LHCN-M2 (cell line): ENCODE results near the gene RPS16. TPM values are rescaled to one million over a fixed set of nuclear protein-coding genes. Genes with fewer than 3 reads are reported as not detected.
"Not testable (repeated sequence)": the region's sequence is repeated elsewhere in the genome, so short reads cannot be mapped to it uniquely, and the experiment has no call there.

ENCODE experiments used
- DNase-seq: peaks from one replicate; pipeline ENCODE4 v3.0.0-alpha.2; 2012; ENCODE audit warnings: low read depth
- polyA plus RNA-seq: library from polyadenylated mRNA; unstranded; fragments of >200 nt; gene quantifications from one replicate; pipeline ENCODE4 v1.2.1, GENCODE V29; 2012; ENCODE audit warnings: missing spikeins
- total RNA-seq: library from RNA; depleted of rRNA; stranded (reverse); fragments of >200 nt; gene quantifications from 2 replicates; pipeline ENCODE4 v1.2.3, GENCODE V29; 2014; rRNA removed

The RPS16 gene
- 159 and 209 TPM in 2 replicates for total RNA-seq
- 3,320 TPM for polyA plus RNA-seq

DNA sequence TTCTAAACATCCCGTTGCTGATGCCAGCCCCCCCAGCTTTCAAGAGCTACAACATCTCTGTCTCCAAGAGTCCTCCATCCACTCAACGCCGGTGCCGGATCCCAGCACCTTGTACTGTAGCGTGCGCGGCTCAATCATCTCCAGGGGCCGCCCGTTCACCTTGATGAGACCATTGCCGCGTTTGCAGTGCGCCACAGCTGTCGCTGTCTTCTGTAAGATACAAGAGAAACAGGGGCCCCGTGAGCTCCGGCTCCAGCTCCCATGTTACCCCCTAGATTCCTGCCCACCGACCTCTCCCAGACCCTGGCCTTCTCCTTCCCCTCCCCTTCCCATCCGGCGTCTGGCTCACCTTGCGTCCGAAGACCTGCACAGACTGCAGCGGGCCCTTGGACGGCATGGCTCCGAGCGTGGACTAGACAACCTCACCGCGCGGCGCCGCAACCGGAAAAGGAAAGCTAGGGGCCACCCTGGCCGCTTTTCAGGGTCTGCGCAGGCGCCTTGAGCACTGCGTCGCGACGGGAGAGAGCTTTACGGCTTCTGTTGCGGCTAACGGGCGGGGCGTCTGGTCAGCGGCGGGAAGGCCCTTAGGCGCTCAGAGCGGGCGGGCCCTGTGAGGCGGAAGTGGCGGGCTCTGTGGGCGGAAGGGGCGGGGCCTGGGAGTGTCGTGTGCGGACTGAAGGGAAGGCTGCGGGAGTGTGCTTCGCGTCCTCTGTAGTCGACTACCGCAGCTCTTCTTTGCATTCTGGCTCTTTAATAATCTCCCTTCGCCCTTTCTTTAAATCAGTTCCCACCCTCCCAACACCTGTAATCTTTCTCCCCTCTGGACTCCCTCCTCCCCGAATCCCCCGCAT, at the start of gene RPS16:
TSS of gene RPS16 (minus strand) at position 451 of the 851 bp plus-strand sequence. CDS start at position 397, 54 bp downstream.
- peak; percentile 96 for DNase-seq

DNA sequence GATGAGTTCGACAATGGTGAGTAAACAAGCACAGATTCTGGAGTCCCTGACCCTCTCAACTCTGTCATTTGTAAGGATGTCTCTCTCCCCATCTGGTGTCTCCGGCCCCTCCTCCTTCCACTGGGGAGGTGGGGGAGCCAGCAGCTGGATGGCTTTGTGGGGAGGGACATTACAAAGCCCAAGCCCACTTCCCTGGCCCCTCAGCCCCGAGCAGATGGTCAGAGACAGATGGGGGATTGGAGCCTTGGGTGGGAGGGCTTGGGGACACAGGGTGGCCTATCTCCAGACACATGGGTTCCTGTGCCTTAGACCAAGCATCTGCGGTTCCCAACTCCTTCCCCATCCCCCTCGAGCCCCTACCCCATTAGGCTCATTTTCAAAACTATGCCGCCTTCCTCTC, 47.4 kb upstream of the RPS16 start:
- DNase-seq = no peak

DNA sequence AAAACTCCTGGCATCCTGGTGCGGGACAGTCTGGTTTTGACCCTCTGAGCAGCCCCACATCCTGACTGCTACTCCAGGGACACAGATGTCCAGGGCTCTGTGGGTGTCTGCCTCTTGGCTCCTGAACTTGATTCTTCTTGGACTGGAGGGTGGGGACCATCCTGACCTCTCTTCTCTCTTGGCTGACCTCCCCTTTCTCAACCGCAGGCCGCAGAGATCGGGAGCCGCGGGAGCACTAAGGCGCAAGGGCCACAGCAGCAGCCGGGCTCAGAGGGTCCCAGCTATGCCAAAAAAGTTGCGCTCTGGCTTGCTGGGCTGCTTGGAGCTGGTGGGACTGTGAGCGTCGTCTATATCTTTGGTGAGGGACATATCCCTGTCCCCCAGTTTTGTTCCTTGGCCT, 45.9 kb upstream of the RPS16 start:
- DNase-seq = no peak

DNA sequence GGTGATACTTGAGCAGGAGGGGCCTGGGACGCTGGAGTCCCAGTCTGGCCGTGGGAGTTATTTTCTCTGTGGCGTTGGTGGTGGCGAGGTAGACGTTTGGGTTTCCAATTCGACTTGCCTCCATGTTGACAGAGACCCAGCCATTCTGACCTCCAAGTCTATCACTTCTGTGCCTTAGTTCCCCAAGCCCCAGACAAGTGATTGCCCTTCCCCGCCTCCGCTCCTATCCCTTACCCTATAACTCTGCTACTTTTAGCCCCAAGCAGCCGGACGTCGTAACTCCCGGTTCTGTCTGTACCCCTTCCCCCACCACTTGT, 45.4 kb upstream of the RPS16 start:
- DNase-seq = peak; percentile 6

DNA sequence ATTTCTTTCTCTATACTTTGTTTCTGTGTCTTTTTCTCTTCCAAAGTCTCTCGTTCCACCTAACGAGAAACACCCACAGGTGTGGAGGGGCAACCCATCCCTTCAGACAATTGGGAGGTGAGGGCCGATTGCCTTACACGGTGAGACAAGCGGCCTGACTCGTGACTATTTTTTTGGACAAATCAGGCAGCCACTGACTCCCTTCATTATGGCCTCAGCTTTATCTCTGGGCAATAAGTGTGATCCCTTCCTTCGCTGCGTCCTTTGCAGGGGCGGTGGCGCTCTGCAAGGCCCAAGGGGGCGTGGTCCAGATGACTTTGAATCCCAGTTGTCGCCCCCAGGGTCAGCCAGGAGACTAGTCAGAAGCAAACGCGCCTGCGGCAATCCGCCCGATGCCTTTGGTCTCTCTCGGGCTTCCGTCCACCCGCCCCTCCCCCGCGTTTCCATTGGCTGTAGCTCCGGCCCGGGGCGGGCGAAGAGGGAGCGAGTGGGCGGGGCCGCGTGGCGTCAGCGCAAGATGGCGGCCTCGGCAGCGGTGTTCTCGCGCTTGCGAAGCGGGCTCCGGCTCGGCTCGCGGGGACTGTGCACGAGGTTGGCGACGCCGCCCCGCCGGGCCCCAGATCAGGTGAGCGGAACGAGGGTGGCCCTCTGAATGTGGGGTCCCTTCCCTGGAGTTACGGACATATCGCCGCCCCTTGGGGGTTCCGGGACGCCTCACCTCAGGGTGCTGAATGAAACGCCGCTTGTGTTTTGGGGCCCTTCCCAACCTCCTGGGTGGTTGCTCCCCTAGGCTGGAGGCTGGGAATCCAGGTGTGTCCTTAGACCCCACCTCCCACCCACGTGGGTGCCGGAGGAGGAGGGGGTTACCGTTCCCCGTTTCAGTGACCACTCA, 44.8 kb upstream of the RPS16 start, which contains the start of gene TIMM50:
TSS of gene TIMM50 (plus strand) at position 502 of the 892 bp plus-strand sequence. CDS start at position 518, 16 bp downstream.
- DNase-seq = peak; percentile 91

DNA sequence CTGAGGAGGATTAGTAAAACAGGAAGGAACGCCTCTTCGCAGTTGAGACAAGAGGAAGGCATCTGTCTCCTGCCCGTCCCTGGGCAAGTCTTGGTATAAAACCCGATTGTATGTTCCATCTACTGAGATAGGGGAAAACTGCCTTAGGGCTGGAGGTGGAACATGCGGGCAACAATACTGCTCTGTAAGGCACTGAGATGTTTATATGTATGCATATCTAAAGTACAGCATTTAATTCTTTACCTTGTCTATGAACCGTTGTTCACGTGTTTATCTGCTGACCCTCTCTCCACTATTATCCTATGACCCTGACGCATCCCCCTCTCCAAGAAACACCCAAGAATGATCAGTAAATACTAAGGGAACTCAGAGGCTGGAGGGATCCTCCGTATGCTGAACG, 44.2 kb upstream of the RPS16 start:
- DNase-seq = no peak

DNA sequence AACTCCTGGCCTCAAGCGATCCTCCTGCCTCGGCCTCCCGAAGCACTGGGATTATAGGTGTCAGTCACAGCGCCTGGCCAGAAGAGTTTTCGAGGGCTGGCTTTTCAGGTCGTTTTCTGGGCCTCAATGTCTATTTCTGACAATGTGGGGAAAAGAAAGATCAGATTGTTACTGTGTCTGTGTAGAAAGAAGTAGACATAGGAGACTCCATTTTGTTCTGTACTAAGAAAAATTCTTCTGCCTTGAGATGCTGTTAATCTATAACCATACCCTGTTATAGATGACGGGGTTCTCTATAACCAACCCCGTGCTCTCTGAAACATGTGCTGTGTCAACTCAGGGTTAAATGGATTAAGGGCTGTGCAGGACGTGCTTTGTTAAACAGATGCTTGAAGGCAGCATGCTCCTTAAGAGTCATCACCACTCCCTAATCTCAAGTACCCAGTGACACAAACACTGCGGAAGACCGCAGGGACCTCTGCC, 43.6 kb upstream of the RPS16 start:
- DNase-seq = not testable (repeated sequence)

DNA sequence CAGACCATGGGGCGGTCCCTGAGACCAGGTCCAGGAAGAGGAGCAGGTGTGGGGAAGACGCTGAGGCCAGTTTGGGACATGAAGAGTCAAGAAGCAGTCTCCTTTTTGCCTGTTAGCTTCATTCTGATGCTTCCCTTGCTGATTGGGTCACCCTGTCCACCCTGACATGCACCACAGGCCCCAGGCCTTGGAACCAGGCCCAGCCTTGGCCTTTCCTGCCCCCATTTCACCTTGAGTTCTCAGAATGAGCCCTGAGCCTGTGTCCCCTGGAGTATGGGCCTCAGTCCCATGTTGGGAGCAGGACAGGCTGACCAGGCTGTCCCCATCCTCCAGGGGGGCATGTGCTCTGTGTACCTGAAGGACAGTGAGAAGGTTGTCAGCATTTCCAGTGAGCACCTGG, 40.0 kb upstream of the RPS16 start:
- no peak for DNase-seq

DNA sequence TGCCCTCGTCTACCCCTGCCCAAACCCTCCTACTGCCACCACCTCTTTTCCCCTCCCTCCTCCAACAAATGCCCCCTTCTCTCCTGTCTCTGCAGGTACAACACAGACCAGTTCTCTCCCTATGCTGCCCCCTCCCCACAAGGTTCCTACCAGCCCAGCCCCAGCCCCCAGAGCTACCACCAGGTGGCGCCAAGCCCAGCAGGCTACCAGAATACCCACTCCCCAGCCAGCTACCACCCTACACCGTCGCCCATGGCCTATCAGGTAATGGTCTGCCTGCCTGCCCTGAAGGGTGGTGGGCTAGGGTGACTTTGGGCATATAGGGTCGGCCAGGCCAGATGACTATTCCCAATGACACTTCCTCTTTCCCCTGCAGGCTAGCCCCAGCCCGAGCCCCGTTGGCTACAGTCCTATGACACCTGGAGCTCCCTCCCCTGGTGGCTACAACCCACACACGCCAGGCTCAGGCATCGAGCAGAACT, 38.4 kb upstream of the RPS16 start:
- no peak for DNase-seq

DNA sequence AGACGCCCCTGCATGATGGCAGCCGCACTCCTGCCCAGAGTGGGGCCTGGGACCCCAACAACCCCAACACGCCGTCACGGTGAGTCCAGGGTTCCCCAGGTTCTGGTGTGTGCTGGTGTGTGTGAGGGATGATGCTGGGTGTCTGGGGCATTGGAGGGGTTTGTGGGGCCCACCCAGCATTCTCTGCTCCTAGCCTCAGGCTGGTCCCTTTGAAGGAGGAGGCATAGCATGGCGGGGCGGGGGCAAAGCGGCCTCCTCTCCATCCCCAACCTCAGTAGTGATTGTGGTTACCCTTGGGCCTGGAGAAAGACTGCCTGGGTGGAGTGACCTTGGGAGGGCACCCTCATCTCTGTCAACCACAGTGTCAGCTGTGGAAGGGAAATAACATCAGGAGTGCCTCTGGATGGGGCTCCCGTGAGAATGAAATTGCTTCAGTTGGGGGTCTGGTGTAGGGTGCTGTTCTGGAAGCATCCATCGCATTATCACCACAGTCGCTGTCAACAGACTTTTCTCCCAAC, 37.8 kb upstream of the RPS16 start:
- no peak for DNase-seq

DNA sequence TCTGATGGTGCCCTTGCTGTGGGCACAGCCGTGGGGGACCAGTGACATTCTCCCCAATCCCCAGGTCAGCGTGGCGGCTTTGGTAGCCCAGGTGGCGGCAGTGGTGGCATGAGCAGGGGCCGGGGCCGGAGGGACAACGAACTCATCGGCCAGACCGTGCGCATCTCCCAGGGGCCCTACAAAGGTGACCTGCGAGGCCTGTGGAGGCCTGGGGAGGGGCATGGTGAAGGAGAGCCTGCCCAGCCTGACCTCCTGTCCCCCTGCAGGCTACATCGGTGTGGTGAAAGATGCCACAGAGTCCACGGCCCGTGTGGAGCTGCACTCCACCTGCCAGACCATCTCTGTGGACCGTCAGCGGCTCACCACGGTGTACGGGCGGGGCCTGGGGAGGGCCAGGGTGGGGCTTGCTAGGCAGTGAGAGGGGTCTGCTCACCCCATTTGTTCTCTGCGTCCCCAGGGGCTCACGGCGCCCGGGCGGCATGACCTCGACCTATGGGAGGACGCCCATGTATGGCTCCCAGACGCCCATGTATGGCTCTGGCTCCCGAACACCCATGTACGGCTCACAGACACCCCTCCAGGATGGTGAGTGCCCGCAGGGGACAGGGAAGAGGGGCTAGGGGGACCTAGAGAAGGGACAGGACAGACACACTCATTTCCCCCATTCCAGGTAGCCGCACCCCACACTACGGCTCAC, 37.1 kb upstream of the RPS16 start:
- DNase-seq = no peak

DNA sequence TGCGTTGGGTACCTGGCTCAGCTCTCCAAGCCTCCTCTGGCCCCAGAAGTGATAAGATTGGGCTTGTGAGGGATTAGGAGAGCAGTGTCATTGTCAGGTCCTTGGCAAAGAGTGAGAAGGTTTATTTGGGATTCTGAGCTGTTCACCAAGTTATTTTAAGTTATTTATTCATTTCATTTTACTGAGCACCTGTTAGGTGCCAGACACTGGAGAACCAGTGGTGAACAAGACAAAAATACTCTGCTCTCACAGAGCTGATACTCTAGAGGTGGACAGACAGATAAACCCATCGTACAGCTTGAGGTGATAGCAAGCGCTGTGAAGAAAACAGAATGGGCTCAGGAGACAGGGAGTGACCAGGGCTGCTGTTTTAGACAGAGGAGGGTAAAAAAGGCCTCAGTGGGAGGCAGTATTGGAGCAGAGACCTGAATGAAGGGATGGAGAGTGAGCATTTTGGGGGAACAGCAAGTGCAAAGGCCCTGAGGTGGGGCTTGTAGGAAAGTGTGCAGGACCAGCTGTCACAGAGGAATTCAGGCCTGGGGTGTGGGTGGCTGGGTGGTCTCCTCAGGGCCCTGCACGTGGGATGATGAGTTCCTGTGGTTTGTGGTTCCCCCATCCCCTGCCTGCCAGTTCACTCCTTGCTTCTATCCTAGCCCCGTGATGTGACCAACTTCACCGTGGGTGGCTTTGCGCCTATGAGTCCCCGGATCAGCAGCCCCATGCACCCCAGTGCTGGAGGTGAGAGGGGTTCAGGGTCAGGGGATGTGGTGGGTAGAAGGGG, 36.2 kb upstream of the RPS16 start:
- DNase-seq = no peak

DNA sequence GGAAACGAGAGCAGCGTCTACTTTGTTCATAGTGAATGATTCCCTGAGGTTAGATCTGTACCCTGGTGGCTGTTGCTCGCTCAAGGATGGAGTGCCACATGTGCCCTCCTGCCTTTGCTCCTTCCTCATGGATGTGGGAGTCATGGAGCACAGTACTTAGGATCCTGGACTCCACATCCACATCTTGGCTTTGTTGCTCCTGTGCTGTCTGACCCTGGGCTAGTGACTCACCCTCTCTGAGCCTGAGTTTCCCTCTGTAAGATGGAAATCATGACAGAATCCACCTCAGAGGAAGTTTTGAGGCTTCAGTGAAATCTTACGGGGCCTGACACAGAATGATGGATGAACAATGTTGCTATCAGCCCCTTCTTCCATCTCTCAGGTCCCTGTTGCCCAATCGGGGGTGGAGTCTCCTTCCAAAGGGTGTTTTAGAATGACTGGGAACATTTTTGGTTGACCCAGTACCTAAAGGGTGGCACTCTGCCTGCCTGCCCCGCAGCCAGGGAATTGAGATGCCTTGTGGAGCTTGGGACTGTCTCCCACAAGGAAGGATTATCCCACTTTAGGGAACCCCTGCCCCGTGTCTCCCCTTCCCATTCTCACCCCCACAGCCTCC, 35.1 kb upstream of the RPS16 start:
- DNase-seq = no peak

DNA sequence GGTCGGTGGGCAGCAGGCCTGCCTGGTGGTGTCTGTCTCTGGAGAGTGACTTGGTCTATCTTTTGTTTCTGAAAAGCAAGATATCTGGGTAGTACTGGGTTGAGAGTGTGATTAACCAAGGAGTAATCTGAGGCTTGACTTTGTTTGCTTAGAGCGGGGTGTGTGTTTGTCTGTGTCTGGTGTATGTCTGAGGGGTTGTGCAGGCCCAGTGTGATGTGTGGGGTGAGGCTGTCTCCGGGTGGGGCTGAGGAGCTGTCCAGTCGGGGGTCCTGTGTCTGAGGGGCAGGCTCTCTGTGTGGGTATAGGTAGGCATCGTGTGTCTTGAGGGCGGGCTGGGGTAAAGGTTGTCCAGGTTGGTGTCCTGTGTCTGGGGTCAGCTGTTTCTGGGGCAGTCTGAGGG, 33.8 kb upstream of the RPS16 start:
- DNase-seq = no peak

DNA sequence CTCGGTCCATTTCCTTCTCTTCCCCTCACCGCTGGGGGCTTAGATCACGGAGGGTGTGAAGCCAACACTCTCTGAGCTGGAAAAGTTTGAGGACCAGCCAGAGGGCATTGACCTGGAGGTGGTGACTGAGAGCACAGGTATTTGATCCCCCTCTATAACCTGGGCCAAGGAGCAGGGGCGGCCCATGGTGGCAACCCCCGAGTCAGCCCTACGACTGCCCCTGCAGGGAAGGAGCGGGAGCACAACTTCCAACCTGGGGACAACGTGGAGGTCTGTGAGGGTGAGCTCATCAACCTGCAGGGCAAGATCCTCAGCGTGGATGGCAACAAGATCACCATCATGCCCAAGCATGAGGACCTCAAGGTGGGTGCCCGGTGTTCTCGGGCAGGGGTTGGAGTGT, 33.3 kb upstream of the RPS16 start:
- DNase-seq = no peak

DNA sequence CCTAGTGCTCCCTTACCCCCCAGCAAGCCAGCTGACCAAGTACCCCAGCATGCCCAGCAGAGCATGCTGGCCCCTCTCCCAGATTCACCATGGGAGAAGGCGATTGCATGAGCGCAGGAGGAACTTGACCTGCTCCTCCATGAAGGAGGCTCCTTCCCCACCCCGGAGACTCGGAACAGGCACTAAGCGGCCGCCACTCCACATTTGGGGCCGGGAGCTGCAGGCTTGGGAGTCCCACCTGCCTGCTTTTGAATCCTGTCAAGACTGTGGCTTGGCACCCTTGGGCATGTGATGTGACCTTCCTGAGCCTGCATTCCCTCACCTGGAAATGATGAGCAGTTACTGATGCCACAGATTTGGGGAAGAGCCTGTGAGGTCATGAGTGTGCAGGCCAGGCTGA, 32.2 kb upstream of the RPS16 start:
- DNase-seq = no peak

DNA sequence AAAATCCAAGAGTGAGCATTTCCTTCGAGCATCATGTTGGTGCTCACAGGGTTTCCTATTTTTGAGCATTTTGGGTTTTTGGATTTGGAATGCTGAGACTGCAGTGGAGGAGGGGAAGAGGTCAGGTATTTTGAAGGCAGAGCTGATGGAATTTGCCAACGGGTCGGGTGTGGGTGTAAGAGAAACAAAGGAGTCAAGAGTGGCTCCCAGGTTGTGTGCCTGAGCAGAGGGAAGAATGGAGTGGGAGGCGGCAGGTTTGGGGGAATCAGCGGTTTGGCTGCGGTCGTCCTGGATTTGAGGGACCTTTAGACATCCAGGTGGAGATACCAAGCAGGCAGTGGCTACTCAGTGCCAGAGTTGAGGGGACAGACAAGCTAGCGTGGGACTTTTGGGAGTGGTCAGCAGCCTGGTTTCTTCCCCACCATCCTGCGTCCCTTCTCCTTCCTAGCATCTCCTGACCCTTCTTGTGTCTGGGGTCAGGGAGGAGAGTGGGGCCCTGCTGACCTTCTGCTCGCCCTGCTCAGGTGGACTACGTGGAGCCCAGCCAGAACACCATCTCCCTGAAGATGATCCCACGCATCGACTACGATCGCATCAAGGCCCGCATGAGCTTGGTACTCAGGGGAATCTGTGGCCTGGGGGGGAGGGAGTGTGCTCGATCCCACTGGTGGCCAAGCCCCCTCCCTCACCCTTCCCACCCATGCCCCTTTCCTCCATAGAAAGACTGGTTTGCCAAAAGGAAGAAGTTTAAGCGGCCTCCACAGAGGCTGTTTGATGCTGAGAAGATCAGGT, 30.4 kb upstream of the RPS16 start:
- DNase-seq = no peak

DNA sequence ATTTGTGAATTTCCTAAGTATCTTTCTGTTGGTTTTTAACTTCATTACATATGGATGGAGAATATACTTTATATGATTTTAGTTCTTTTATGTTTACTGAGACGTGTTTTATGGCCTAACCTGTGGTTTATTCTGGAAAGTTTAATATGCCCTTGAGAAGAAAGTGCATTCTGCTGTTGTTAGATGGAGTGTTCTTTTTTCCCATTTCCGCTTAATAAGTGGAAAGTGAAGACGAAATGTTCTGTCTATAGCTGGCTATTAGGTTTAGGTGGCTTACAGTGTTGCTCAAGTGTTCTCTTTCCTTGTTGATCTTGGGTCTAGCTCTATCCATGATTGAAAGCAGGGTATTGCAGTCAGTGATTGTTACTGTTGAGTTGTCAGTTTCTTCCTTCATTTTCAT, 27.7 kb upstream of the RPS16 start:
- DNase-seq = no peak

DNA sequence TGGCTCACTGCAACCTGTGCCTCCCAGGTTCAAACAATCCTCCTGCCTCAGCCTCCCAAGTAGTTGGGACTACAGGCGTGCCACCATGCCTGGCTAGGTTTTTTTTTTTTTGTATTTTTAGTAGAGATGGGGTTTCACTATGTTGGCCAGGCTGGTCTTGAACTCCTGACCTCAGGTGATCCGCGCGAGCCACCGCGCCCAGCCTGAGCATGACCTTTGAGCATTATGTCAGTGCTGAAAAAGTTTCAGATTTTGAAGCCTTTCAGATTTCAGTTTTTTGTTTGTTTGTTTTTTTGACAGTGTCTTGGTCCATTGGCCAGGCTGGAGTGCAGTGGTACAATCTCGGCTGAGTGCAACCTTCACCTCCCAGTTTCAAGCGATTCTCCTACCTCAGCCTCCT, 15.5 kb upstream of the RPS16 start:
- not testable (repeated sequence) for DNase-seq
